Smooth muscle cell (in vitro differentiated cells): ENCODE results near the gene ALLC. TPM values are rescaled to one million over a fixed set of nuclear protein-coding genes. Genes with fewer than 3 reads are reported as not detected.

Experiments
- DNase-seq: peaks from one replicate; lab custom pipeline; 2025; ENCODE audit not compliant: unreplicated experiment; lab: John Stamatoyannopoulos, UW
- H2AFZ ChIP-seq: fragments of 200-600 bp; sonication (generic); 2 replicates; pipeline ENCODE4 v1.6.0; 2016; ENCODE audit warnings: antibody characterized with exemption, low read depth, mild to moderate bottlenecking
- H3F3A ChIP-seq: fragments of 200-600 bp; sonication (generic); 2 replicates; pipeline ENCODE4 v1.6.0; 2017; ENCODE audit warnings: antibody characterized with exemption, low read depth
- H3K27ac ChIP-seq: fragments of 200-600 bp; sonication (generic); 2 replicates; pipeline ENCODE4 v1.5.1; 2016; ENCODE audit warnings: low read depth, mild to moderate bottlenecking
- H3K27me3 ChIP-seq: fragments of 200-600 bp; sonication (generic); 2 replicates; pipeline ENCODE4 v1.6.1; 2016; ENCODE audit warnings: low read depth, mild to moderate bottlenecking
- H3K36me3 ChIP-seq: fragments of 200-600 bp; sonication (generic); 2 replicates; pipeline ENCODE4 v1.5.1; 2016; ENCODE audit warnings: low read depth
- H3K4me1 ChIP-seq: fragments of 200-600 bp; sonication (generic); 2 replicates; pipeline ENCODE4 v1.5.1; 2016; ENCODE audit warnings: low read depth
- H3K4me2 ChIP-seq: fragments of 200-600 bp; sonication (generic); 2 replicates; pipeline ENCODE4 v1.6.0; 2016; ENCODE audit warnings: mild to moderate bottlenecking
- H3K4me3 ChIP-seq: fragments of 200-600 bp; sonication (generic); 2 replicates; pipeline ENCODE4 v1.5.1; 2016; ENCODE audit warnings: mild to moderate bottlenecking
- H3K79me2 ChIP-seq: fragments of 200-600 bp; sonication (generic); 2 replicates; pipeline ENCODE4 v1.6.0; 2016; ENCODE audit warnings: low read depth, mild to moderate bottlenecking
- H3K9ac ChIP-seq: fragments of 200-600 bp; sonication (generic); 2 replicates; pipeline ENCODE4 v1.6.0; 2016; ENCODE audit warnings: low read depth
- H3K9me3 ChIP-seq: fragments of 200-600 bp; sonication (generic); replicated peaks from 2 replicates; pipeline ENCODE4 v1.5.1; 2016; ENCODE audit warnings: low read depth
- H4K20me1 ChIP-seq: fragments of 200-600 bp; sonication (generic); 2 replicates; pipeline ENCODE4 v1.6.0; 2016; ENCODE audit warnings: low read depth
- WGBS: methylation state at CpG from one replicate; pipeline ENCODE4 v1.1.7; 2016; ENCODE audit warnings: low lambda C conversion rate; 5-methylcytosine and 5-hydroxymethylcytosine counted together
- polyA plus RNA-seq: library from polyadenylated mRNA; unstranded; fragments of >200 nt; fragmentation: Nextera tagmentation; extraction: Ambion mirVana; gene quantifications from 2 replicates; pipeline ENCODE4 v1.2.1, GENCODE V29; 2016
- total RNA-seq: library from RNA; depleted of rRNA; stranded (reverse); fragments of >200 nt; gene quantifications from 2 replicates; pipeline ENCODE4 v1.2.3, GENCODE V29; 2014
- TF ChIP-seq, protein P1 (sequence below): fragments of 200-600 bp; sonication (generic); IDR thresholded peaks from 2 replicates; pipeline ENCODE4 v1.5.1; 2017; ENCODE audit warnings: borderline replicate concordance, mild to moderate bottlenecking, antibody characterized with exemption; ENCODE audit not compliant: insufficient read depth, poor library complexity, severe bottlenecking

ALLC gene
- total and polyA plus RNA-seq, 2 experiments from 2014 or later: not detected

DNA sequence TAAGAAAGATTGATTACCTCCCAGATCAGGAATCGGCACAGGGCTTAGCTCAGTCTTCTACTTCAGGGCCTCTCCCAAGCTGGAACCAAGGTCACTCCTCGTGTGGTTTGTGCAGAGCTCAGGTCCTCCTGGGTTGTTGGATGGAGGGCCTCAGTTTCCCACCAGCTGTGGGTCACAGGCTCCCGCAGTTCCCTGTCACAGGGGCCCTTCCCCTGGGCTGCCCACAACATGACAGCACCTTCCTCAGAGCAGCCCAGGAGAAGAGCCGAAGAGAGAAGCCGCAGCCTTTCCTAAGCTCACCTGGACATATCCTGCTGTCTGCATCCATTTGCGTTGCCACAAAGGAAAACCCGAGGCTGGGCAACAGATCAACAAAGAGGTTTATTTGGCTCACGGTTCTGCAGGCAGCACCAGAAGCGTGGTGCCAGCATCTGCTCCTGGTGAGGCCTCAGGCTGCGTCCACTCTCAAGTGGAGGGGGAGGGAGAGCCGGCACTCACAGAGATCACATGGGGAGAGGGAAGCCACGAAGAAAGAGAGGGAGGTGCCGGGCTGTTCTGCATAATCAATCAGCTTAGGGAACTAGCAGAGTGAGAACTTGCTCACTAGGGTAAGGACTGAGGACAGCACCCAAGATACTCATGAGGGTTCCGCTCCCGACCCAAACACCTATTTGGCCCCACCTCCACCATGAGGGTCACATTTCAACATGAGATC is 13.0 kb upstream of the ALLC start:
- Histone ChIP-seq H3K36me3 (no peaks in the 10 kb centered on the region), H3K9ac (no peak overlapping the region), H3K79me2 (no peaks in the 10 kb centered on the region), H3K4me1 (no peaks in the 10 kb centered on the region), H3K27me3 (no peaks in the 10 kb centered on the region), H3K9me3 (no peaks in the 10 kb centered on the region), H3K27ac (no peak overlapping the region), H3K4me3 (no peak overlapping the region), H4K20me1 (no peaks in the 10 kb centered on the region), H3K4me2 (no peak overlapping the region), H2AFZ (no peak overlapping the region), H3F3A (no peaks in the 10 kb centered on the region)
- TF ChIP-seq, protein P1, sequence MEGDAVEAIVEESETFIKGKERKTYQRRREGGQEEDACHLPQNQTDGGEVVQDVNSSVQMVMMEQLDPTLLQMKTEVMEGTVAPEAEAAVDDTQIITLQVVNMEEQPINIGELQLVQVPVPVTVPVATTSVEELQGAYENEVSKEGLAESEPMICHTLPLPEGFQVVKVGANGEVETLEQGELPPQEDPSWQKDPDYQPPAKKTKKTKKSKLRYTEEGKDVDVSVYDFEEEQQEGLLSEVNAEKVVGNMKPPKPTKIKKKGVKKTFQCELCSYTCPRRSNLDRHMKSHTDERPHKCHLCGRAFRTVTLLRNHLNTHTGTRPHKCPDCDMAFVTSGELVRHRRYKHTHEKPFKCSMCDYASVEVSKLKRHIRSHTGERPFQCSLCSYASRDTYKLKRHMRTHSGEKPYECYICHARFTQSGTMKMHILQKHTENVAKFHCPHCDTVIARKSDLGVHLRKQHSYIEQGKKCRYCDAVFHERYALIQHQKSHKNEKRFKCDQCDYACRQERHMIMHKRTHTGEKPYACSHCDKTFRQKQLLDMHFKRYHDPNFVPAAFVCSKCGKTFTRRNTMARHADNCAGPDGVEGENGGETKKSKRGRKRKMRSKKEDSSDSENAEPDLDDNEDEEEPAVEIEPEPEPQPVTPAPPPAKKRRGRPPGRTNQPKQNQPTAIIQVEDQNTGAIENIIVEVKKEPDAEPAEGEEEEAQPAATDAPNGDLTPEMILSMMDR: no peak
- DNase-seq: no peak
- WGBS: 90% methylated on average over 15 of the region's 15 CpGs

DNA sequence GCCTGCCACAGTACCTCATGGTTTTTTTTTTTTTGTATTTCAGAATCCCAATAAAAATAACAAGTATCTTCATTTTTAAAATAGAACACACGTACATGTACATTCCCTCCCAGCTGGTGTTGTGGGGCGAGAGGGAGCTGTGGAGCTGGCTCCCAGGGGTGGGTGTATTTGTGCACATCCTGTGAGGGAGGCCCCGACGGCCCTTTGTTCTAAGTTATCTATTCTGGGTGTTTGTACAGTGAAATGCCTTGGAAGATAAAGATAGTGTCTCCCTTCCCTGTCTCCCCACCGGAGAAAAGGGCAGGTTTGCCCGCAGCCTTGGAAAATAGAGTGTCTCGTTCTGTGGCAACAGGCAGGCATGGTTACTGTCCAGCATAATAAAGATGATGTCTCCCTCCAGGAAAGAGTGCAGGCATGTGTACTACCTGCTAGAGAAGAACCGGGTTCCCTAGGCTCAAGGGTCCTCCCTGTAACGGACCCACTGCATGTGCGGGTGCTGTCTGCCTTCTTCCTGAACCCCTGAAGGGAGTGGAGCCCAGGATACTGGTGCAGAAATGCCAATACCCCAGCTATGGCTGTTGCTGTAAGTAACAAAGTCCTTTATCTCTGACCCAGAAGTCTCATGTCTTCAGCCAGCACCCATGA is 12.1 kb upstream of the ALLC start:
- peaks cover 3% of the 10 kb centered on the region for H3K4me1 ChIP-seq
- DNase-seq: no peak
- H3K27ac ChIP-seq: no peak overlapping the region
- no peaks in the 10 kb centered on the region for H3K9me3 ChIP-seq
- no peak overlapping the region for H2AFZ ChIP-seq
- no peak overlapping the region for H3K4me2 ChIP-seq
- WGBS: 89% methylated on average over 10 of the region's 10 CpGs
- no peaks in the 10 kb centered on the region for H3F3A ChIP-seq
- H3K79me2 ChIP-seq: no peaks in the 10 kb centered on the region
- H3K4me3 ChIP-seq: no peak overlapping the region
- no peaks in the 10 kb centered on the region for H3K36me3 ChIP-seq
- no peak overlapping the region for H3K9ac ChIP-seq
- H4K20me1 ChIP-seq: no peaks in the 10 kb centered on the region
- no peaks in the 10 kb centered on the region for H3K27me3 ChIP-seq
- TF ChIP-seq, protein P1: no peak

DNA sequence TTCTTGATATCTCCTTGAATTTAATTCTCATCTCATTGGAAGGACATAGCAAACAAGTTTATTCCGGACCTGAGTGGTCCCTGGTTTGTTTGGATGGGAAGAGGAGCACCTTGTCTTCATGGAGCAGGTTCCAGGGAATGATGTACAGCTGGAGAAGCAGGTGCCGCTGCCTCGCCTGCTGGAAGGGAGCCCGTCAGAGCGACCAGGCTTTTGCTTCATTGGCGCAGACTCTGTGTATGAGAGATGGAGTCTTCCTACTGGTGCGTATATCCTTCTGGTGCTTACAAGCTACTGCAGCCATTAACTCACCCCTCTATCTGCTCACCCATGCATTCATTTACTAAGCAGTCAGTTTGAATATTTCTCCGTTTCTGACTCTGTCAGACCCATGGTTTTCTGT is 11.6 kb upstream of the ALLC start:
- H2AFZ ChIP-seq: no peak overlapping the region
- no peak overlapping the region for H3K9ac ChIP-seq
- WGBS: 88% methylated on average over 8 of the region's 8 CpGs
- H3F3A ChIP-seq: no peaks in the 10 kb centered on the region
- no peaks in the 10 kb centered on the region for H3K27me3 ChIP-seq
- no peak for DNase-seq
- H3K4me2 ChIP-seq: no peak overlapping the region
- no peaks in the 10 kb centered on the region for H4K20me1 ChIP-seq
- peaks cover 5% of the 10 kb centered on the region for H3K4me1 ChIP-seq
- no peak overlapping the region for H3K27ac ChIP-seq
- TF ChIP-seq, protein P1: no peak
- H3K36me3 ChIP-seq: no peaks in the 10 kb centered on the region
- H3K79me2 ChIP-seq: no peaks in the 10 kb centered on the region
- no peaks in the 10 kb centered on the region for H3K9me3 ChIP-seq
- H3K4me3 ChIP-seq: no peak overlapping the region
